Effector memory CD4-positive, alpha-beta T cell (primary cell): ENCODE results near the gene CCDC89.
"Not testable (repeated sequence)": the region's sequence is repeated elsewhere in the genome, so short reads cannot be mapped to it uniquely, and the experiment has no call there.

ENCODE experiments used
- DNase-seq, 3 donors: peaks; one replicate each; pipeline ENCODE4 v3.0.0-alpha.2; 2020
- H3K27ac ChIP-seq: 2 replicates; pipeline ENCODE4 v1.7.0; 2013; ENCODE audit warnings: mild to moderate bottlenecking, low read length, moderate library complexity; ENCODE audit not compliant: insufficient read depth, poor library complexity, severe bottlenecking
- H3K27me3 ChIP-seq: replicated peaks from 2 replicates; pipeline ENCODE4 v1.7.0; 2013; ENCODE audit warnings: mild to moderate bottlenecking, low read length; ENCODE audit not compliant: insufficient read depth, control insufficient read depth, poor library complexity, severe bottlenecking
- H3K36me3 ChIP-seq: 2 replicates; pipeline ENCODE4 v1.7.0; 2013; ENCODE audit warnings: mild to moderate bottlenecking, low read length, moderate library complexity; ENCODE audit not compliant: control insufficient read depth, insufficient read depth
- H3K4me1 ChIP-seq: 2 replicates; pipeline ENCODE4 v1.7.0; 2013; ENCODE audit warnings: low read length, mild to moderate bottlenecking; ENCODE audit not compliant: control insufficient read depth, insufficient read depth, poor library complexity, severe bottlenecking
- H3K4me3 ChIP-seq: 2 replicates; pipeline ENCODE4 v1.7.0; 2013; ENCODE audit warnings: low read length, low read depth, mild to moderate bottlenecking; ENCODE audit not compliant: insufficient read depth, poor library complexity, severe bottlenecking
- H3K9me3 ChIP-seq: 2 replicates; pipeline ENCODE4 v1.7.0; 2013; ENCODE audit warnings: mild to moderate bottlenecking, low read length, moderate library complexity; ENCODE audit not compliant: control insufficient read depth

CCDC89 gene

GRCh38 chr11:85694385-85694980, 8.5 kb upstream of the CCDC89 start:
- Histone ChIP-seq H3K27me3 (no peaks in the 10 kb centered on the region), H3K4me1 (peaks cover 1% of the 10 kb centered on the region), H3K36me3 (no peaks in the 10 kb centered on the region), H3K9me3 (no peaks in the 10 kb centered on the region), H3K4me3 (no peak overlapping the region), H3K27ac (no peak overlapping the region)
- DNase-seq: no peak

GRCh38 chr11:85685125-85685819, 723 bp downstream of the CCDC89 start:
- H3K9me3 ChIP-seq: no peaks in the 10 kb centered on the region
- no peaks in the 10 kb centered on the region for H3K27me3 ChIP-seq
- no peaks in the 10 kb centered on the region for H3K36me3 ChIP-seq
- no peak overlapping the region for H3K27ac ChIP-seq
- no peak for DNase-seq
- H3K4me3 ChIP-seq: no peak overlapping the region
- H3K4me1 ChIP-seq: peaks cover 3% of the 10 kb centered on the region

GRCh38 chr11:85682330-85683305, 3.4 kb downstream of the CCDC89 start:
- Histone ChIP-seq H3K27me3 (no peaks in the 10 kb centered on the region), H3K36me3 (no peaks in the 10 kb centered on the region), H3K4me1 (peaks cover 3% of the 10 kb centered on the region), H3K4me3 (peak overlapping the region; percentile 64), H3K27ac (peak overlapping the region; percentile 14), H3K9me3 (no peaks in the 10 kb centered on the region)
- DNase-seq: peak; percentile 5 to 33 (median 20)

- no peaks in the 10 kb centered on the region for H3K9me3 ChIP-seq
- no peaks in the 10 kb centered on the region for H3K36me3 ChIP-seq
- peaks cover 3% of the 10 kb centered on the region for H3K4me1 ChIP-seq
- H3K4me3 ChIP-seq: no peak overlapping the region
- no peak for DNase-seq
- H3K27ac ChIP-seq: no peak overlapping the region
- no peaks in the 10 kb centered on the region for H3K27me3 ChIP-seq
These were observed 5.1 kb downstream of the CCDC89 start for GRCh38 chr11:85680897-85681296.

GRCh38 chr11:85679576-85679975, 6.4 kb downstream of the CCDC89 start:
- Histone ChIP-seq H3K27me3 (no peaks in the 10 kb centered on the region), H3K27ac (no peak overlapping the region), H3K4me3 (no peak overlapping the region), H3K9me3 (no peaks in the 10 kb centered on the region), H3K4me1 (peaks cover 3% of the 10 kb centered on the region), H3K36me3 (no peaks in the 10 kb centered on the region)
- DNase-seq: no peak

- H3K36me3 ChIP-seq: no peaks in the 10 kb centered on the region
- no peaks in the 10 kb centered on the region for H3K9me3 ChIP-seq
- H3K27ac ChIP-seq: no peak overlapping the region
- H3K4me3 ChIP-seq: no peak overlapping the region
- no peaks in the 10 kb centered on the region for H3K4me1 ChIP-seq
- no peaks in the 10 kb centered on the region for H3K27me3 ChIP-seq
- DNase-seq: no peak
These were observed 12.6 kb downstream of the CCDC89 start for GRCh38 chr11:85673393-85673792.

GRCh38 chr11:85672105-85672902, 13.7 kb downstream of the CCDC89 start:
- Histone ChIP-seq H3K27ac (no peak overlapping the region), H3K9me3 (no peaks in the 10 kb centered on the region), H3K27me3 (no peaks in the 10 kb centered on the region), H3K4me3 (no peak overlapping the region), H3K36me3 (no peaks in the 10 kb centered on the region), H3K4me1 (no peaks in the 10 kb centered on the region)
- DNase-seq: no peak

- DNase-seq, H3K4me1 ChIP-seq, H3K27ac ChIP-seq, H3K27me3 ChIP-seq, H3K4me3 ChIP-seq, H3K36me3 ChIP-seq, H3K9me3 ChIP-seq: not testable (repeated sequence)
These were observed 14.9 kb downstream of the CCDC89 start for GRCh38 chr11:85670949-85671663.

GRCh38 chr11:85668157-85668556, 17.8 kb downstream of the CCDC89 start:
- DNase-seq: no peak
- Histone ChIP-seq H3K9me3 (no peaks in the 10 kb centered on the region), H3K4me3 (no peak overlapping the region), H3K27ac (no peak overlapping the region), H3K27me3 (no peaks in the 10 kb centered on the region), H3K4me1 (peaks cover 3% of the 10 kb centered on the region), H3K36me3 (no peaks in the 10 kb centered on the region)
